Measurements from ENCODE around the gene EVX1. TPM values are rescaled to one million over a fixed set of nuclear protein-coding genes. Genes with fewer than 3 reads are reported as not detected.

Gene EVX1
- total RNA-seq, 2 experiments from 2014 or later, result 0.25 to 0.33 TPM

DNA sequence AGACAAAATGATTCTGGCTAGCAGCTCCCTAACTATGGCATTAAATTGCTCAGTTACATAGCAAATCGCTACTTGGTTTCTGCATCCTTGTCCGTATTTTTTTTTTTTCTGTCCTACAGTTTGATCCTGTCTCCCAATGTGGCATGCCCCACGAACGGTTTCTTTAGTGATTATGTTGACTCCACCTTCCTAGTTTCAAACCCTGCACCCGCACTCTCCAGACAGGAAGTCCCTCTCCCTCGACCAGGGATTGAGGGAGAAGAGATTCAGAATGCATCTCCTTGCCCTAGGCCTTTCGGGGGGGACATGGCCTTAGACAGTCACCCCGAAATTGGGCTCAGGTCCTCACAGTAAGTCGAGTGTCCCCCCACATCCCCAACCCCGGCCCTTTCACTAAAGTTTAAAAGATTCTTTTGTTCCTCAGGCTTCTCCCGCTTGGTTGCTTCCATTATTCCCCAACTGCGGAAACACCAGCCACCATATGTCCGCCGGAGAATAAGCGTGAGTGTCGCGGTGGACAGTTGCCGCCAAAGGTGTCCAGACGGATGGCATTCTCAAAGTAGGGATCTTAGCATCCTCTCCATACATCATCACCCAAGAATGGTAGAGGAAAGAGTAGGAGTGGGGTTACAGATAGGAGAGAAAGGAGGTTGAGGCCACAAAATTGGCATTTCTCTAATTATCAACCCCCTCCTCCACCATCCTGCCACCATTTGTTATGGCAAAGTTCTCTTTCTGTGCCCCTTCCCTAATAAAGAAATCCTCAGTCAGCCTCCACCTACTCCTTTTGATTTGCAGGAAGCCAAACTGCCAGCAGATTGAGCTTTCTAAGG, 7.3 kb downstream of the EVX1 start:
- H3K27me3 Mint-ChIP-seq, result peaks cover 85% of the 10 kb centered on the region
- Histone ChIP-seq H3K4me1 (ENCODE audit: insufficient read depth, low read length) (peaks cover 17% of the 10 kb centered on the region), H3K36me3 (ENCODE audit: insufficient read depth, low read length) (no peaks in the 10 kb centered on the region), H3K9me3 (ENCODE audit: control insufficient read depth in 1 of 2, insufficient read depth in 1 of 2, low read length in 2 of 2) (peaks cover 0 to 31% of the 10 kb centered on the region in 2 experiments), H3K4me3 (ENCODE audit: low read length) (no peak overlapping the region), H3K27me3 (ENCODE audit: control insufficient read depth in 1 of 2, insufficient read depth in 2 of 2, low read length in 2 of 2) (peaks cover 78 to 97% of the 10 kb centered on the region in 2 experiments), H3K27ac (ENCODE audit: low read depth in 1 of 2, low read length in 2 of 2) (no peak overlapping the region)
- no peaks in the 10 kb centered on the region for H3K9me3 Mint-ChIP-seq
- CTCF ChIA-PET, result no interaction called here
- no peak overlapping the region for H3K27ac Mint-ChIP-seq
- POLR2A ChIA-PET, result no interaction called here
- peaks cover 16% of the 10 kb centered on the region for H3K4me1 Mint-ChIP-seq (ENCODE audit: low read depth)
- intact Hi-C loops (cut with DNase I, micrococcal nuclease), result no loop called here
- DNase-seq, result no peak
- no peak for ATAC-seq (ENCODE audit: poor library complexity)
- no peak overlapping the region for H3K4me3 Mint-ChIP-seq
- TF ChIP-seq, protein P1, sequence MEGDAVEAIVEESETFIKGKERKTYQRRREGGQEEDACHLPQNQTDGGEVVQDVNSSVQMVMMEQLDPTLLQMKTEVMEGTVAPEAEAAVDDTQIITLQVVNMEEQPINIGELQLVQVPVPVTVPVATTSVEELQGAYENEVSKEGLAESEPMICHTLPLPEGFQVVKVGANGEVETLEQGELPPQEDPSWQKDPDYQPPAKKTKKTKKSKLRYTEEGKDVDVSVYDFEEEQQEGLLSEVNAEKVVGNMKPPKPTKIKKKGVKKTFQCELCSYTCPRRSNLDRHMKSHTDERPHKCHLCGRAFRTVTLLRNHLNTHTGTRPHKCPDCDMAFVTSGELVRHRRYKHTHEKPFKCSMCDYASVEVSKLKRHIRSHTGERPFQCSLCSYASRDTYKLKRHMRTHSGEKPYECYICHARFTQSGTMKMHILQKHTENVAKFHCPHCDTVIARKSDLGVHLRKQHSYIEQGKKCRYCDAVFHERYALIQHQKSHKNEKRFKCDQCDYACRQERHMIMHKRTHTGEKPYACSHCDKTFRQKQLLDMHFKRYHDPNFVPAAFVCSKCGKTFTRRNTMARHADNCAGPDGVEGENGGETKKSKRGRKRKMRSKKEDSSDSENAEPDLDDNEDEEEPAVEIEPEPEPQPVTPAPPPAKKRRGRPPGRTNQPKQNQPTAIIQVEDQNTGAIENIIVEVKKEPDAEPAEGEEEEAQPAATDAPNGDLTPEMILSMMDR (IDR thresholded peaks at IDR 0.05), result no peak
- no peaks in the 10 kb centered on the region for H3K36me3 Mint-ChIP-seq (ENCODE audit: low read depth)

DNA sequence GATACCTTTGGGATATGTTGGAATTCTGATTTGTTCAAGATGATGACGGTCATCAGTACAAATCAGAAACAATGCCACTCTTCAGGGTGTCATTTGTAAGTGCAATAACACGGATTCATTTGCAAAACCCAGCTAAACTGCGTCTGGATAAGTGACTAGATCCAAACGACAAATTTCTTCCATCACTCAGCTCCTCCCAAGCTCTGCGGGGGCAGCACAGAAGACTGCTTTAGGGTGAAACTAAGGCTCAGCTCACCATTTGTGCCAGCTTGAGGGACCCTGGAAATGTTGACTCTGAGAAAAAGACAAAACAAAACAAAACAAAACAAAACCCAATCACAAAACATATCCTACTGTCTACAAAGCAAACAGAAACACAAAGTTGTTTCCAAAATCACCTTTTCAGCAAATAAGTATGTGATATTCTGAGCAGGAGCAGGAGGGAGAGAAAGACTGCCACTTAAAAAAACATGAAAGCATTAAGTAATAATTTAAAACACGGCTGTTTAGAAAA, 8.0 kb downstream of the EVX1 start:
- ChIA-PET CTCF (no interaction called here), POLR2A (no interaction called here)
- Histone ChIP-seq H3K4me1 (ENCODE audit: insufficient read depth, low read length) (peaks cover 13% of the 10 kb centered on the region), H3K27ac (ENCODE audit: low read depth in 1 of 2, low read length in 2 of 2) (no peak overlapping the region), H3K9me3 (ENCODE audit: control insufficient read depth in 1 of 2, insufficient read depth in 1 of 2, low read length in 2 of 2) (peaks cover 0 to 25% of the 10 kb centered on the region in 2 experiments), H3K4me3 (ENCODE audit: low read length) (no peak overlapping the region), H3K36me3 (ENCODE audit: insufficient read depth, low read length) (no peaks in the 10 kb centered on the region), H3K27me3 (ENCODE audit: control insufficient read depth in 1 of 2, insufficient read depth in 2 of 2, low read length in 2 of 2) (peaks cover 81 to 95% of the 10 kb centered on the region in 2 experiments)
- no peak for ATAC-seq (ENCODE audit: poor library complexity)
- no peak overlapping the region for H3K4me3 Mint-ChIP-seq
- intact Hi-C loops (cut with DNase I, micrococcal nuclease), result no loop called here
- H3K36me3 Mint-ChIP-seq (ENCODE audit: low read depth), result no peaks in the 10 kb centered on the region
- no peaks in the 10 kb centered on the region for H3K9me3 Mint-ChIP-seq
- no peak for DNase-seq
- TF ChIP-seq, protein P1 (IDR thresholded peaks at IDR 0.05), result no peak
- peaks cover 86% of the 10 kb centered on the region for H3K27me3 Mint-ChIP-seq
- no peak overlapping the region for H3K27ac Mint-ChIP-seq
- peaks cover 16% of the 10 kb centered on the region for H3K4me1 Mint-ChIP-seq (ENCODE audit: low read depth)

DNA sequence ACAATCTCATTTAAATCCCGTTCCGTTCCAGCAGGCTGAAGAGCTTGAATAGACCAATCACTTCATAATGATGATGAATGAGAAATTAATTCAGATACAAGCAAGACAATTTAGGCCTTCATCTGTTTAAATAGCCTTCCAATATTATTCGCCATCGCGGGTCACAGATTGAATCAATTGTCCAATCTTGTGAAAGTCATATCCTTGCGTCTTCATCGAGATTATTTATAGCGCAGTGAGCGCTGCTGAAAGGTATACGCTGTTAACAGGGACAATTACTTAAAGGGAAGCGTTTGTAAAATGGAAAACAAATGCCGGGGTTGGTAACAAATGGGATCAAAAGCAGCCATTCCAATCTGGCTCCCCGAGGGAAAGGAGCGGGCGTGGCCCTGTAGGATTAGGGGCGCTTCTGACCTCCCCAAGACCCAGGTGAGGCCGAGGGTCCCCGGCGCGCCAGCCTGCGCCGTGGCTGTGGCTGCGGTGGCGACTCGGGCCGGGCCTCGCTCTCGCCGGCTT, 8.6 kb downstream of the EVX1 start:
- Histone ChIP-seq H3K9me3 (ENCODE audit: control insufficient read depth in 1 of 2, insufficient read depth in 1 of 2, low read length in 2 of 2) (peaks cover 0 to 22% of the 10 kb centered on the region in 2 experiments), H3K4me1 (ENCODE audit: insufficient read depth, low read length) (peaks cover 10% of the 10 kb centered on the region), H3K27ac (ENCODE audit: low read depth in 1 of 2, low read length in 2 of 2) (no peak overlapping the region), H3K36me3 (ENCODE audit: insufficient read depth, low read length) (no peaks in the 10 kb centered on the region), H3K4me3 (ENCODE audit: low read length) (no peak overlapping the region), H3K27me3 (ENCODE audit: control insufficient read depth in 1 of 2, insufficient read depth in 2 of 2, low read length in 2 of 2) (peaks cover 79 to 92% of the 10 kb centered on the region in 2 experiments)
- ChIA-PET CTCF (no interaction called here), POLR2A (no interaction called here)
- intact Hi-C loops (cut with DNase I, micrococcal nuclease), result no loop called here
- ATAC-seq (ENCODE audit: poor library complexity) (no peak), DNase-seq (no peak)
- peaks cover 86% of the 10 kb centered on the region for H3K27me3 Mint-ChIP-seq
- no peaks in the 10 kb centered on the region for H3K9me3 Mint-ChIP-seq
- TF ChIP-seq, protein P1 (IDR thresholded peaks at IDR 0.05), result no peak
- no peak overlapping the region for H3K4me3 Mint-ChIP-seq
- H3K36me3 Mint-ChIP-seq (ENCODE audit: low read depth), result no peaks in the 10 kb centered on the region
- H3K27ac Mint-ChIP-seq, result no peak overlapping the region
- peaks cover 16% of the 10 kb centered on the region for H3K4me1 Mint-ChIP-seq (ENCODE audit: low read depth)
